Mucosa of rectum (tissue), 2 donors: ENCODE data around the gene TMX1.

Experiments used
- H3K27ac ChIP-seq, 2 donors: one replicate each; pipeline ENCODE4 v1.7.0; 2013; ENCODE audit warnings: inconsistent platforms in 2 of 2, low read depth in 2 of 2, low read length in 2 of 2
- H3K27me3 ChIP-seq, 2 donors: one replicate each; pipeline ENCODE4 v1.7.0; 2013; ENCODE audit warnings: low read length in 2 of 2; ENCODE audit not compliant: control insufficient read depth in 2 of 2, insufficient read depth in 2 of 2
- H3K36me3 ChIP-seq, 2 donors: one replicate each; pipeline ENCODE4 v1.7.0; 2013; ENCODE audit warnings: low read length in 2 of 2; ENCODE audit not compliant: control insufficient read depth in 2 of 2, insufficient read depth in 2 of 2
- H3K4me1 ChIP-seq, 2 donors: one replicate each; pipeline ENCODE4 v1.7.0; 2013; ENCODE audit warnings: low read length in 2 of 2, mild to moderate bottlenecking in 1 of 2; ENCODE audit not compliant: control insufficient read depth in 2 of 2, insufficient read depth in 2 of 2
- H3K4me3 ChIP-seq, 2 donors: one replicate each; pipeline ENCODE4 v1.7.0; 2013; ENCODE audit warnings: low read length in 2 of 2
- H3K9ac ChIP-seq, 2 donors: one replicate each; pipeline ENCODE4 v1.7.0; 2013; ENCODE audit warnings: low read length in 2 of 2, low read depth in 1 of 2, mild to moderate bottlenecking in 1 of 2
- H3K9me3 ChIP-seq, 2 donors: one replicate each; pipeline ENCODE4 v1.7.0; 2013; ENCODE audit warnings: low read length in 2 of 2; ENCODE audit not compliant: control insufficient read depth in 2 of 2
- donor health status: healthy.
- donor health status: Normal muscosa, but diverticular disease.

The TMX1 gene

GRCh38 chr14:51239813-51240803 lies at the start of gene TMX1:
TSS of gene TMX1 (plus strand) at chr14:51240247. CDS start at chr14:51240293, 46 bp downstream.
- Histone ChIP-seq H3K36me3 (no peaks in the 10 kb centered on the region), H3K27me3 (no peaks in the 10 kb centered on the region), H3K4me1 (peaks cover 0 to 4% of the 10 kb centered on the region in 2 donors), H3K9ac (peak within 1 kb of the TSS; percentile 94 to 98), H3K27ac (peak within 1 kb of the TSS; percentile 73 to 82), H3K4me3 (peak within 1 kb of the TSS; percentile 96 to 97), H3K9me3 (no peaks in the 10 kb centered on the region)

DNA sequence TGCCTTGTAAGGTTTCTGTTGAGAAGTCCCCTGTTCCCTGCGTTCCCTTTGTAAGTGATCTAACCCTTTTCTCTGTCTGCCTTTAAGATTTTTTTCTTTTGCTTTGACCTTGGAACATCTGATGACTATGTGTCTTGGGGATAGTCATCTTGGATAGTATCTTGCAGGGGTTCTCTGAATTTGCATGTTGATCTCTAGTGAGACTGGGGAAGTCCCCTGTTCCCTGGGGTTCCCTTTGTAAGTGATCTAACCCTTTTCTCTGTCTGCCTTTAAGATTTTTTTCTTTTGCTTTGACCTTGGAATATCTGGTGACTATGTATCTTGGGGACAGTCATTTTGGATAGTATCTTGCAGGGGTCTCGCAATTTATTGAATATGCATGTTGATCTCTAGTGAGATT lies 38.2 kb upstream of the TMX1 start:
- Histone ChIP-seq H3K4me3 (no peak overlapping the region), H3K27me3 (no peaks in the 10 kb centered on the region), H3K4me1 (no peaks in the 10 kb centered on the region), H3K36me3 (no peaks in the 10 kb centered on the region), H3K27ac (no peak overlapping the region), H3K9me3 (no peaks in the 10 kb centered on the region), H3K9ac (no peak overlapping the region)

DNA sequence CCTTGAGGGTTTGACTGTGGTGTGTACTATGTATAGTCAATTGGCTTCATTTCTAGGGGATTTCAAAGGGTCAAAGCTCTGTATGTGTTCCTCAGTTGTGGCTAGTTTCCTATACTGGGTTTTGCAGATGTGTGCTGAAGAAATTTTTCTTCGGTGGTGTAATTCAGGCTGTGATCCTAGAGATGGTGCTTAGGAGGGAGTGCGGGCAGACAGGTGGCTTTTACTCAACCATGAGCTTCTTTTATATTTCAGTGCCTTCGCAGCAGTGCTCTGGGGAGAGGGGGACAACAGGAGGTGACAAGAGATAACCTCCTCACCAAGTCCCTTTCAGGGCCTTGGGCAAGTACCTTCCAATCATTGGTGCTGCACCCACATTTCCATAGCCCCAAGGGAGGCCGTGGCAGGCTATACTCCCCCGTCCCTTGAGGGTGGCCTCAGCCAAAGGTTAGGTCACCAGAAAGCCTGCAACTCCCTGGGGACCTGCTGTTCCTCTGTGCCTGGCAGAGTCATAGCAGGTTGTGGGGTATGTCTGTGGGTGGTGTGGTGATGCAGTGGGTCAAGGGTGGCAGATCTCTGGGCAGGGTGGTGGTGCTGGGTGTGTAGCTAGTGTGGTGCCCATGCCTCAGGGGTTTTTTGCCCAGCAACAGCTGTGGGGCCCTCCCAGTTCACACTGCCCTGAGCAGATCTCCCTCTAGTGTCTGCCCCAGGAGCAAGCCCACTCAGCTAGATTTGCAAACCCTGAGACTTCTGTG lies 37.0 kb upstream of the TMX1 start:
- Histone ChIP-seq H3K36me3 (no peaks in the 10 kb centered on the region), H3K27ac (no peak overlapping the region), H3K4me1 (no peaks in the 10 kb centered on the region), H3K27me3 (no peaks in the 10 kb centered on the region), H3K4me3 (no peak overlapping the region), H3K9ac (no peak overlapping the region), H3K9me3 (no peaks in the 10 kb centered on the region)

GRCh38 chr14:51203881-51204280 lies 36.2 kb upstream of the TMX1 start:
- Histone ChIP-seq H3K36me3 (no peaks in the 10 kb centered on the region), H3K9me3 (no peaks in the 10 kb centered on the region), H3K9ac (no peak overlapping the region), H3K27me3 (no peaks in the 10 kb centered on the region), H3K27ac (no peak overlapping the region), H3K4me3 (no peak overlapping the region), H3K4me1 (no peaks in the 10 kb centered on the region)

DNA sequence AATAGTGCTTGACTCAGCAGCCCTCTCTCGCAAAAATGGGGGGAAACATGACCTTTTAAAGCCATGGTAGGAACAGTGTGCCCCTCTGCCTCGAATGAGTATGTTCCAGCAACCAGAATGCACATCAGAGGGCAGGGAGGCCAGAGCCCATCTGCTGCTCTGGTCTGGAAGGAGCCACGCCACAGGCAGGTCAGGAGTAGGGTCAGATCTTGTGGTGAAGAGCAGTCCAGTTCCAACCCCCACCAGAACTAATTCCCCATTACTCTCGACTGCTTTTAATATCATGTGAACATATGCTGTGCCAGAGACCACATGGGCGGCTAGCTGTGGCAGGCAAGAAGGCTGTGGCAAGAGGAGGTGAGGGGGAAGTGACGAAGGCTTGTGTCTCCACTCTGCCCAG lies 34.6 kb upstream of the TMX1 start:
- H3K4me3 ChIP-seq: no peak overlapping the region
- no peaks in the 10 kb centered on the region for H3K9me3 ChIP-seq
- H3K9ac ChIP-seq: no peak overlapping the region
- no peaks in the 10 kb centered on the region for H3K4me1 ChIP-seq
- no peaks in the 10 kb centered on the region for H3K36me3 ChIP-seq
- no peak overlapping the region for H3K27ac ChIP-seq
- no peaks in the 10 kb centered on the region for H3K27me3 ChIP-seq

DNA sequence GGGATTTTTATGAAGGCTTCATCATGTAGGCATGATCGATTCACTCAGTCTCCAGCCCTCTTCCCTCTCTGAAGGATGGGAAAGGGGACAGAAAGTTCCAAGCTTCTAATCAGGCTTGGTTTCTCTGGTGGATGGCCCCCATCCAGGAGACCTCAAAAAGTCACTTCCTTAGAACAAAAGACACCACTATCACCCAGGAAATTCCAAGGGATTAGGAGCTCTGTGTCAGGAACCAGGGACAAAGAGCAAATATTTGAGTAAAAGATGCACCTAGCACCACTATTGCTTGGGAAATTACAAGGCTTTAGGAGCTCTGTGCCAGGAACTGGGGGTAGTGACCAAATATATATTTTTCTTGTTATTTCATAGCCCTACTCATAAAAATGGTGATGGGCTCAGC lies 33.6 kb upstream of the TMX1 start:
- H3K9ac ChIP-seq: no peak overlapping the region
- H3K9me3 ChIP-seq: no peaks in the 10 kb centered on the region
- H3K27ac ChIP-seq: no peak overlapping the region
- no peaks in the 10 kb centered on the region for H3K27me3 ChIP-seq
- no peaks in the 10 kb centered on the region for H3K36me3 ChIP-seq
- no peaks in the 10 kb centered on the region for H3K4me1 ChIP-seq
- H3K4me3 ChIP-seq: no peak overlapping the region

DNA sequence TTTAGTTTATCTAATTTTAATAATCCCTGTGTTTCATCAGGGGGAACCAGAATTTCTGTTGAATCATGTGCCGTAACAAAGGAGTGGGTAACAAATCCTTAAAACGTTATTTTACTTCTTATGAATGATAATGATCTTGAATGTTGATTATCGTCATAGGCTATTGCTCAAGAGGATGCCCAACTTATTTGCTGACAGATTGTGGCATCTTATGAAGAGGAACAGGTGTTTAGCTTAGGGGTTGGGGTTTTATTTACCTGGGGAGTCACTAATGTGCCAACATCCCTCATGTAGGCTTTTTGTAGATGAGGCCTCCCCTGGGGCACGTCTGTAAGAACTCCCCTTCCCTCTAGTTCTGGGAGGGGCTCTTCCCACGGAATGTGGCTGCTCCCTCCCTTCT lies 32.4 kb upstream of the TMX1 start:
- Histone ChIP-seq H3K9ac (no peak overlapping the region), H3K27ac (no peak overlapping the region), H3K9me3 (no peaks in the 10 kb centered on the region)

DNA sequence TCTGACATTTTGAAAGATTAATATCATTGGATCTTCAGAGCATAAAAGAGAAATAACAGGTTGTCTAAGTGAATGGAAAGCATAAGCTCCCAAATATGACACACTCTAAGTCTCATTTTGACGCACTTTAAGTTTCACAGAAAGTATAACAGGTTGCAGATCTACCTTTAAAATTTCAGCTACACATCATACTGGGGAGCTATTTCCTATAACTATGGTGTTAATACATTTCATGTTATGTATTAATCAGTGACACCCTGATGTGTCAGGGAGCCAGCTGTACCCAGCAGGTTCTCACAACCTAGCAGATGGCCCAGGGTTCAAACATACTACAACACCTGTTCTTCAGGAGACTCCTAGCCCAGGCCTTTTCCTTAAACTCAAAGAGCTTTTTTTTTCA lies 31.1 kb upstream of the TMX1 start:
- H3K36me3 ChIP-seq: no peaks in the 10 kb centered on the region
- H3K4me1 ChIP-seq: no peaks in the 10 kb centered on the region
- H3K27ac ChIP-seq: no peak overlapping the region
- no peak overlapping the region for H3K4me3 ChIP-seq
- H3K9me3 ChIP-seq: no peaks in the 10 kb centered on the region
- H3K9ac ChIP-seq: no peak overlapping the region
- no peaks in the 10 kb centered on the region for H3K27me3 ChIP-seq

More for the DNA sequence above, 32.4 kb upstream of the TMX1 start:
- no peaks in the 10 kb centered on the region for H3K27me3 ChIP-seq
- H3K4me3 ChIP-seq: no peak overlapping the region
- H3K4me1 ChIP-seq: no peaks in the 10 kb centered on the region
- H3K36me3 ChIP-seq: no peaks in the 10 kb centered on the region

GRCh38 chr14:51209457-51209856 lies 30.6 kb upstream of the TMX1 start:
- H3K27ac ChIP-seq: no peak overlapping the region
- no peaks in the 10 kb centered on the region for H3K36me3 ChIP-seq
- H3K9me3 ChIP-seq: no peaks in the 10 kb centered on the region
- H3K27me3 ChIP-seq: no peaks in the 10 kb centered on the region
- H3K4me3 ChIP-seq: no peak overlapping the region
- H3K4me1 ChIP-seq: no peaks in the 10 kb centered on the region
- H3K9ac ChIP-seq: no peak overlapping the region

DNA sequence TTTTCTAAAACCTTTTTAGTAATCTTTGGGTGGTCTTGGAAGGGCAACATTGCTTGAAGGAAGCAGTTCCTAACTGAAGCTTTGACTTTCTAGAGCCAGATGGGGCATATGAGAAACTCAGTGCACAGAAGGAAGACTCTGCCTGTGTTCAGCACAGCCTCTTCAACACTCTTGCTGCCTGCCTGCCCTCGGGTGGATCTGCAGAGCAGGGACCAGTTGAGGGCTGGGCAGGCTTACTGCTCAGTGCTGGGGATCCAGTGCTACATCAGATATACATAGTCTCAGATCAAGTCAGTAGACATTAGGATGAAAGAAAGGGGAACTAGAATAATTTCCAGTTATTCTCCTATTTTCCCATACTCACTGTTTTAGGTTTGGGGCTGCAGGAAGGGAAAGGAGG lies 29.5 kb upstream of the TMX1 start:
- Histone ChIP-seq H3K27me3 (no peaks in the 10 kb centered on the region), H3K27ac (no peak overlapping the region), H3K9ac (no peak overlapping the region), H3K4me3 (no peak overlapping the region), H3K9me3 (no peaks in the 10 kb centered on the region), H3K4me1 (no peaks in the 10 kb centered on the region), H3K36me3 (no peaks in the 10 kb centered on the region)
